ENCODE results near the gene COL6A3.

- TF ChIP-seq NR2C2 (CRISPR knock-in tag; IDR thresholded peaks at IDR 0.05; ENCODE audit: borderline replicate concordance) (no peak), KLF16 (CRISPR knock-in tag; IDR thresholded peaks at IDR 0.05) (no peak), GTF2F1 (IDR thresholded peaks at IDR 0.05; ENCODE audit: low read length) (no peak), ZFY (CRISPR knock-in tag; IDR thresholded peaks at IDR 0.05) (no peak), MAX (IDR thresholded peaks at IDR 0.05) (no peak)
- TF ChIP-seq, protein P1, sequence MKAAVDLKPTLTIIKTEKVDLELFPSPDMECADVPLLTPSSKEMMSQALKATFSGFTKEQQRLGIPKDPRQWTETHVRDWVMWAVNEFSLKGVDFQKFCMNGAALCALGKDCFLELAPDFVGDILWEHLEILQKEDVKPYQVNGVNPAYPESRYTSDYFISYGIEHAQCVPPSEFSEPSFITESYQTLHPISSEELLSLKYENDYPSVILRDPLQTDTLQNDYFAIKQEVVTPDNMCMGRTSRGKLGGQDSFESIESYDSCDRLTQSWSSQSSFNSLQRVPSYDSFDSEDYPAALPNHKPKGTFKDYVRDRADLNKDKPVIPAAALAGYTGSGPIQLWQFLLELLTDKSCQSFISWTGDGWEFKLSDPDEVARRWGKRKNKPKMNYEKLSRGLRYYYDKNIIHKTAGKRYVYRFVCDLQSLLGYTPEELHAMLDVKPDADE (CRISPR knock-in tag; IDR thresholded peaks at IDR 0.05), result no peak
Observed at GRCh38 chr2:237384672-237385020, 29.3 kb downstream of the COL6A3 start.

Data from HepG2 (cell line).